ENCODE data around the gene ZNF787. TPM values are rescaled to one million over a fixed set of nuclear protein-coding genes. Genes with fewer than 3 reads are reported as not detected.

ZNF787 gene
- polyA plus RNA-seq, 2 of the 4 experiments (the other 2 are of a cell fraction), result 12.5 to 35.1 TPM

DNA sequence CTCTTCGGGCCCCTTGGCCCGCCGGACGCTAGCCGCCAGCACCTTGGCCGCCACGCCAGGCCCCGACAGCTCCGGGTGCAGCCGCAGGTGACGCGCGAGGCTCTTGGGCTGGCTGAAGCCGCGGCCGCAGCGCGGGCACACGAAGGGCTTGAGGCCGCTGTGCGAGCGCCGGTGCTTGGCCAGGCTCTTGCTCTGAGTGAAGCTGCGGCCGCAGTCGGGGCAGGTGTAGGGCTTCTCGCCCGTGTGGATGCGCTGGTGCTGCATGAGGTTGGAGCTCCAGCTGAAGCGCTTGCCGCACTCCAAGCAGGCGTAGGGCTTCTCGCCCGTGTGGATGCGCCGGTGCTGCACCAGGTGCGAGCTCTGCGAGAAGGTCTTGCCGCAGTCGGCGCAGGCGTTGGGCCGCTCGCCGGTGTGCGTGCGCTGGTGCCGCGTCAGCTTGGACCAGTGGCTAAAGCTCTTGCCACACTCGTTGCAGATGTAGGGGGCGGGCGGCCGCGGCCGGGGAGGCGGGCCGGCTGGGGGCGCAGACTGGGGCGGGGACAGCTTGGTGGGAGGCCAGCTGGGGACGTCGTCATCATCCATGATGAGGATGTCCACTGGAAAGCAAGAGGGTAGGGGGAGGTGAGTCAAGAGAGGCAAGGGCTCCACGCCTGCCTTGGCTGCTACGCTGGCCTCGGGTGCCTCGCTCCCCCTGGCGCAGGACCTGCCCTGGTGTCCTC, 32.4 kb downstream of the ZNF787 start:
- H3K4me1 ChIP-seq, result peaks cover 18% of the 10 kb centered on the region
- H3K27ac ChIP-seq, result no peak overlapping the region
- ATAC-seq (no peak), FAIRE-seq (no peak), DNase-seq (ENCODE audit: low read depth in 1 of 2, low spot score in 1 of 2) (no peak)
- H3K4me3 ChIP-seq, result no peak overlapping the region
- POLR2A ChIA-PET, result no interaction called here
- no peak overlapping the region for H3K4me2 ChIP-seq
- no peaks in the 10 kb centered on the region for H3K9me3 ChIP-seq
- 94% methylated on average over 43 of the region's 66 CpGs for WGBS (ENCODE audit: missing lambda C conversion rate)
- TF ChIP-seq GATA3 (IDR thresholded peaks at IDR 0.05; ENCODE audit: borderline replicate concordance) (no peak), ESRRA (IDR thresholded peaks at IDR 0.05; ENCODE audit: borderline replicate concordance, low read length) (no peak), CEBPB (IDR thresholded peaks at IDR 0.05) (no peak), SMC3 (IDR thresholded peaks at IDR 0.05) (no peak), EHF (CRISPR knock-in tag; IDR thresholded peaks at IDR 0.05) (no peak), PBX3 (IDR thresholded peaks at IDR 0.05) (no peak), BCL3 (IDR thresholded peaks at IDR 0.05) (no peak), ZFP36 (IDR thresholded peaks at IDR 0.05; ENCODE audit: borderline replicate concordance, partially characterized antibody) (no peak), HOXB13 (CRISPR knock-in tag; IDR thresholded peaks at IDR 0.05; ENCODE audit: low read depth) (no peak), NFE2L2 (conservative IDR thresholded peaks at IDR 0.05; ENCODE audit: low read length) (no peak), MAFK (IDR thresholded peaks at IDR 0.05; ENCODE audit: partially characterized antibody) (no peak), HOXB5 (CRISPR knock-in tag; IDR thresholded peaks at IDR 0.05) (no peak)
- CTCF ChIA-PET, result interaction anchor here (0.6 to 1.3 kb wide), 5 partner anchors 8 to 245 kb away, joined by 3 to 5 read pairs (median 3); no protein-coding TSS in a partner anchor

- CTCF ChIA-PET, result interaction anchor here (0.6 to 1.3 kb wide), 4 partner anchors 7 to 246 kb away, joined by 3 to 5 read pairs (median 3); no protein-coding TSS in a partner anchor
- no peak for ATAC-seq
- H3K4me1 ChIP-seq, result peaks cover 18% of the 10 kb centered on the region
Observed at GRCh38 chr19:56087647-56088496, 33.2 kb downstream of the ZNF787 start.

More at GRCh38 chr19:56087647-56088496, 33.2 kb downstream of the ZNF787 start:
- Histone ChIP-seq H3K4me2 (no peak overlapping the region), H3K27ac (no peak overlapping the region), H3K9me3 (no peaks in the 10 kb centered on the region), H3K4me3 (no peak overlapping the region)
- 95% methylated on average over 62 of the region's 104 CpGs for WGBS (ENCODE audit: missing lambda C conversion rate)
- POLR2A ChIA-PET, result no interaction called here
- TF ChIP-seq NPAS2 (CRISPR knock-in tag; IDR thresholded peaks at IDR 0.05; ENCODE audit: borderline replicate concordance) (no peak), BCL3 (IDR thresholded peaks at IDR 0.05) (no peak), CHD4 (IDR thresholded peaks at IDR 0.05; ENCODE audit: borderline replicate concordance) (no peak), HOXA7 (CRISPR knock-in tag; IDR thresholded peaks at IDR 0.05) (no peak), RNF2 (IDR thresholded peaks at IDR 0.05; ENCODE audit: borderline replicate concordance, low read depth) (no peak), CEBPB (IDR thresholded peaks at IDR 0.05) (no peak), ZC3H11A (IDR thresholded peaks at IDR 0.05) (no peak), JUN (IDR thresholded peaks at IDR 0.05) (no peak), POLR2A (IDR thresholded peaks at IDR 0.05; ENCODE audit: low read length) (no peak), NR3C1 (IDR thresholded peaks at IDR 0.05) (no peak), USF2 (IDR thresholded peaks at IDR 0.05) (no peak), ZNF302 (CRISPR knock-in tag; IDR thresholded peaks at IDR 0.05) (no peak), MYC (IDR thresholded peaks at IDR 0.05; ENCODE audit: borderline replicate concordance, low read length) (no peak), CTCF (IDR thresholded peaks at IDR 0.05) (no peak), GATA3 (IDR thresholded peaks at IDR 0.05; ENCODE audit: borderline replicate concordance) (no peak), RFX5 (IDR thresholded peaks at IDR 0.05) (no peak), MAFK (IDR thresholded peaks at IDR 0.05; ENCODE audit: partially characterized antibody) (no peak)
- TF ChIP-seq, protein P1, sequence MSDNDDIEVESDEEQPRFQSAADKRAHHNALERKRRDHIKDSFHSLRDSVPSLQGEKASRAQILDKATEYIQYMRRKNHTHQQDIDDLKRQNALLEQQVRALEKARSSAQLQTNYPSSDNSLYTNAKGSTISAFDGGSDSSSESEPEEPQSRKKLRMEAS (IDR thresholded peaks at IDR 0.05), result no peak
- DNase-seq (ENCODE audit: low read depth in 1 of 2, low spot score in 1 of 2) (no peak), FAIRE-seq (no peak)

Measured in A549 (cell line).